ENCODE results near the gene ATP2C2.
"Not testable (repeated sequence)": the region's sequence is repeated elsewhere in the genome, so short reads cannot be mapped to it uniquely, and the experiment has no call there.

The ATP2C2 gene

GRCh38 chr16:84396082-84396481, 27.7 kb downstream of the ATP2C2 start:
- DNase-seq (ENCODE audit: low read depth in 1 of 2, low spot score in 1 of 2) = not testable (repeated sequence)

- DNase-seq (ENCODE audit: low read depth in 1 of 2, low spot score in 1 of 2) = no peak
Measured at GRCh38 chr16:84396537-84397008, 28.2 kb downstream of the ATP2C2 start.

- DNase-seq (ENCODE audit: low read depth in 1 of 2, low spot score in 1 of 2) = no peak
Measured at GRCh38 chr16:84397090-84397489, 28.8 kb downstream of the ATP2C2 start.

GRCh38 chr16:84398701-84399100, 30.4 kb downstream of the ATP2C2 start:
- no peak for DNase-seq (ENCODE audit: low read depth in 1 of 2, low spot score in 1 of 2)

GRCh38 chr16:84399912-84400311, 31.6 kb downstream of the ATP2C2 start:
- not testable (repeated sequence) for DNase-seq (ENCODE audit: low read depth in 1 of 2, low spot score in 1 of 2)

- not testable (repeated sequence) for DNase-seq (ENCODE audit: low read depth in 1 of 2, low spot score in 1 of 2)
Measured at GRCh38 chr16:84403435-84403834, 35.1 kb downstream of the ATP2C2 start.

- no peak for DNase-seq (ENCODE audit: low read depth in 1 of 2, low spot score in 1 of 2)
Measured at GRCh38 chr16:84404324-84404723, 36.0 kb downstream of the ATP2C2 start.

- no peak for DNase-seq (ENCODE audit: low read depth in 1 of 2, low spot score in 1 of 2)
Measured at GRCh38 chr16:84404936-84405639, 36.8 kb downstream of the ATP2C2 start.

- no peak for DNase-seq (ENCODE audit: low read depth in 1 of 2, low spot score in 1 of 2)
Measured at GRCh38 chr16:84406006-84406963, 37.9 kb downstream of the ATP2C2 start.

GRCh38 chr16:84407588-84408313, 39.4 kb downstream of the ATP2C2 start:
- DNase-seq (ENCODE audit: low read depth in 1 of 2, low spot score in 1 of 2) = no peak

- no peak for DNase-seq (ENCODE audit: low read depth in 1 of 2, low spot score in 1 of 2)
Measured at GRCh38 chr16:84408314-84408690, 40.0 kb downstream of the ATP2C2 start.

- no peak for DNase-seq (ENCODE audit: low read depth in 1 of 2, low spot score in 1 of 2)
Measured at GRCh38 chr16:84408856-84409255, 40.5 kb downstream of the ATP2C2 start.

- no peak for DNase-seq (ENCODE audit: low read depth in 1 of 2, low spot score in 1 of 2)
Measured at GRCh38 chr16:84410361-84411138, 42.2 kb downstream of the ATP2C2 start.

GRCh38 chr16:84411768-84412167, 43.4 kb downstream of the ATP2C2 start:
- DNase-seq (ENCODE audit: low read depth in 1 of 2, low spot score in 1 of 2) = no peak

GRCh38 chr16:84412262-84412661, 43.9 kb downstream of the ATP2C2 start:
- DNase-seq (ENCODE audit: low read depth in 1 of 2, low spot score in 1 of 2) = no peak

GRCh38 chr16:84413244-84414004, 45.1 kb downstream of the ATP2C2 start:
- DNase-seq (ENCODE audit: low read depth in 1 of 2, low spot score in 1 of 2) = no peak

- DNase-seq (ENCODE audit: low read depth in 1 of 2, low spot score in 1 of 2) = no peak
Measured at GRCh38 chr16:84414789-84415326, 46.5 kb downstream of the ATP2C2 start.

GRCh38 chr16:84416407-84417321, 48.3 kb downstream of the ATP2C2 start:
- DNase-seq (ENCODE audit: low read depth in 1 of 2, low spot score in 1 of 2) = no peak
